Measurements from ENCODE around the gene MYO6. TPM values are rescaled to one million over a fixed set of nuclear protein-coding genes. Genes with fewer than 3 reads are reported as not detected.

MYO6 gene
- total and polyA plus RNA-seq, 5 experiments from 2014 or later: 0.91 to 5.6 (median 1.5) TPM

GRCh38 chr6:75776461-75776860 lies 27.4 kb downstream of the MYO6 start:
- Mint-ChIP-seq H3K27ac (no peak overlapping the region), H3K36me3 (no peaks in the 10 kb centered on the region), H3K9me3 (no peaks in the 10 kb centered on the region), H3K4me1 (no peaks in the 10 kb centered on the region), H3K4me3 (no peak overlapping the region), H3K27me3 (peaks cover 0 to 13% (median 3%) of the 10 kb centered on the region in 5 donors)
- ATAC-seq: no peak
- no peak for DNase-seq
- POLR2A ChIA-PET: no interaction called here

GRCh38 chr6:75778757-75779156 lies 29.7 kb downstream of the MYO6 start:
- no peak for DNase-seq
- Mint-ChIP-seq H3K27me3 (peaks cover 3 to 10% (median 6%) of the 10 kb centered on the region in 5 donors), H3K4me1 (peaks cover 0 to 1% (median 0%) of the 10 kb centered on the region in 4 donors), H3K4me3 (no peak overlapping the region), H3K36me3 (no peaks in the 10 kb centered on the region), H3K27ac (no peak overlapping the region), H3K9me3 (no peaks in the 10 kb centered on the region)
- POLR2A ChIA-PET: no interaction called here
- ATAC-seq: no peak

GRCh38 chr6:75786152-75786551 lies 37.1 kb downstream of the MYO6 start:
- no peak overlapping the region for H3K27ac Mint-ChIP-seq
- no peak for DNase-seq
- POLR2A ChIA-PET: no interaction called here
- ATAC-seq: no peak
- H3K36me3 Mint-ChIP-seq: no peaks in the 10 kb centered on the region
- H3K9me3 Mint-ChIP-seq: peaks cover 0 to 2% (median 0%) of the 10 kb centered on the region in 9 donors
- no peak overlapping the region for H3K4me3 Mint-ChIP-seq
- H3K4me1 Mint-ChIP-seq: peaks cover 0 to 1% (median 0%) of the 10 kb centered on the region in 4 donors
- peaks cover 6 to 25% (median 13%) of the 10 kb centered on the region in 5 donors for H3K27me3 Mint-ChIP-seq

GRCh38 chr6:75788894-75789293 lies 39.9 kb downstream of the MYO6 start:
- no peak overlapping the region for H3K4me3 Mint-ChIP-seq
- no peak for ATAC-seq
- DNase-seq: no peak
- no peak overlapping the region for H3K27ac Mint-ChIP-seq
- POLR2A ChIA-PET: no interaction called here
- H3K27me3 Mint-ChIP-seq: peaks cover 4 to 17% (median 7%) of the 10 kb centered on the region in 5 donors
- no peaks in the 10 kb centered on the region for H3K36me3 Mint-ChIP-seq
- H3K9me3 Mint-ChIP-seq: peaks cover 0 to 2% (median 0%) of the 10 kb centered on the region in 9 donors
- H3K4me1 Mint-ChIP-seq: no peaks in the 10 kb centered on the region

GRCh38 chr6:75791881-75792280 lies 42.8 kb downstream of the MYO6 start:
- POLR2A ChIA-PET: no interaction called here
- no peak for ATAC-seq
- Mint-ChIP-seq H3K27ac (no peak overlapping the region), H3K36me3 (no peaks in the 10 kb centered on the region), H3K9me3 (no peaks in the 10 kb centered on the region), H3K4me3 (no peak overlapping the region), H3K27me3 (peaks cover 0 to 11% (median 6%) of the 10 kb centered on the region in 5 donors), H3K4me1 (no peaks in the 10 kb centered on the region)
- no peak for DNase-seq

GRCh38 chr6:75794351-75794846 lies 45.4 kb downstream of the MYO6 start:
- no peak for ATAC-seq
- peaks cover 4 to 10% (median 10%) of the 10 kb centered on the region in 5 donors for H3K27me3 Mint-ChIP-seq
- DNase-seq: no peak
- H3K9me3 Mint-ChIP-seq: no peaks in the 10 kb centered on the region
- no peaks in the 10 kb centered on the region for H3K4me1 Mint-ChIP-seq
- POLR2A ChIA-PET: no interaction called here
- H3K27ac Mint-ChIP-seq: no peak overlapping the region
- H3K4me3 Mint-ChIP-seq: no peak overlapping the region
- no peaks in the 10 kb centered on the region for H3K36me3 Mint-ChIP-seq

- Mint-ChIP-seq H3K4me3 (no peak overlapping the region), H3K9me3 (no peaks in the 10 kb centered on the region), H3K36me3 (no peaks in the 10 kb centered on the region), H3K27me3 (peaks cover 4 to 10% (median 10%) of the 10 kb centered on the region in 5 donors), H3K4me1 (no peaks in the 10 kb centered on the region), H3K27ac (no peak overlapping the region)
- POLR2A ChIA-PET: no interaction called here
- ATAC-seq: no peak
- DNase-seq: no peak
Measured at GRCh38 chr6:75794954-75795739, 46.1 kb downstream of the MYO6 start.

- Mint-ChIP-seq H3K9me3 (no peaks in the 10 kb centered on the region), H3K27me3 (peaks cover 7 to 17% (median 10%) of the 10 kb centered on the region in 5 donors), H3K4me3 (no peak overlapping the region), H3K36me3 (no peaks in the 10 kb centered on the region), H3K4me1 (no peaks in the 10 kb centered on the region), H3K27ac (no peak overlapping the region)
- ATAC-seq (no peak), DNase-seq (no peak)
- POLR2A ChIA-PET: no interaction called here
Measured at GRCh38 chr6:75796723-75797122, 47.7 kb downstream of the MYO6 start.

GRCh38 chr6:75800133-75800532 lies 51.1 kb downstream of the MYO6 start:
- DNase-seq: no peak
- Mint-ChIP-seq H3K36me3 (no peaks in the 10 kb centered on the region), H3K9me3 (no peaks in the 10 kb centered on the region), H3K4me3 (no peak overlapping the region), H3K4me1 (no peaks in the 10 kb centered on the region), H3K27me3 (peaks cover 7 to 17% (median 10%) of the 10 kb centered on the region in 5 donors), H3K27ac (no peak overlapping the region)
- POLR2A ChIA-PET: no interaction called here
- ATAC-seq: no peak

- Mint-ChIP-seq H3K4me3 (no peak overlapping the region), H3K4me1 (no peaks in the 10 kb centered on the region), H3K27me3 (peaks cover 7 to 17% (median 10%) of the 10 kb centered on the region in 5 donors), H3K36me3 (no peaks in the 10 kb centered on the region), H3K27ac (no peak overlapping the region), H3K9me3 (peaks cover 0 to 2% (median 0%) of the 10 kb centered on the region in 9 donors)
- ATAC-seq (no peak), DNase-seq (no peak)
- POLR2A ChIA-PET: no interaction called here
Measured at GRCh38 chr6:75800708-75801505, 51.9 kb downstream of the MYO6 start.

- no peak overlapping the region for H3K27ac Mint-ChIP-seq
- no peak for DNase-seq
- H3K4me1 Mint-ChIP-seq: no peaks in the 10 kb centered on the region
- no peak overlapping the region for H3K4me3 Mint-ChIP-seq
- H3K36me3 Mint-ChIP-seq: peaks cover 0 to 9% (median 0%) of the 10 kb centered on the region in 3 donors
- H3K27me3 Mint-ChIP-seq: peaks cover 5 to 14% (median 10%) of the 10 kb centered on the region in 5 donors
- peaks cover 0 to 11% (median 3%) of the 10 kb centered on the region in 9 donors for H3K9me3 Mint-ChIP-seq
- POLR2A ChIA-PET: no interaction called here
- no peak for ATAC-seq
Measured at GRCh38 chr6:75802366-75802765, 53.3 kb downstream of the MYO6 start.

- no peak for ATAC-seq
- Mint-ChIP-seq H3K4me1 (no peaks in the 10 kb centered on the region), H3K9me3 (peaks cover 3 to 19% (median 9%) of the 10 kb centered on the region in 9 donors), H3K27me3 (peaks cover 0 to 7% (median 1%) of the 10 kb centered on the region in 5 donors), H3K27ac (no peak overlapping the region), H3K36me3 (peaks cover 2 to 20% (median 2%) of the 10 kb centered on the region in 3 donors), H3K4me3 (no peak overlapping the region)
- no peak for DNase-seq
- POLR2A ChIA-PET: no interaction called here
Measured at GRCh38 chr6:75808507-75808906, 59.5 kb downstream of the MYO6 start.

GRCh38 chr6:75812560-75812959 lies 63.5 kb downstream of the MYO6 start:
- no peak overlapping the region for H3K27ac Mint-ChIP-seq
- H3K36me3 Mint-ChIP-seq: peaks cover 2 to 9% (median 2%) of the 10 kb centered on the region in 3 donors
- H3K4me3 Mint-ChIP-seq: no peak overlapping the region
- peaks cover 0 to 9% (median 3%) of the 10 kb centered on the region in 9 donors for H3K9me3 Mint-ChIP-seq
- DNase-seq (no peak), ATAC-seq (no peak)
- H3K27me3 Mint-ChIP-seq: peaks cover 0 to 18% (median 10%) of the 10 kb centered on the region in 5 donors
- no peaks in the 10 kb centered on the region for H3K4me1 Mint-ChIP-seq
- POLR2A ChIA-PET: no interaction called here

Measured in naive thymus-derived CD8-positive, alpha-beta T cell (primary cell).